GM21390 (cell line): Measurements from ENCODE around the gene RASGRF2.

Source experiments
- ATAC-seq: cut with Tn5 transposase; IDR thresholded peaks from one replicate; pipeline ENCODE4 v1.9.1; 2021; ENCODE audit not compliant: unreplicated experiment

Gene RASGRF2

GRCh38 chr5:81192373-81192750 is 232.2 kb downstream of the RASGRF2 start:
- no peak for ATAC-seq

- ATAC-seq = peak; percentile 96
Measured at GRCh38 chr5:81194633-81195334, 234.6 kb downstream of the RASGRF2 start.

DNA sequence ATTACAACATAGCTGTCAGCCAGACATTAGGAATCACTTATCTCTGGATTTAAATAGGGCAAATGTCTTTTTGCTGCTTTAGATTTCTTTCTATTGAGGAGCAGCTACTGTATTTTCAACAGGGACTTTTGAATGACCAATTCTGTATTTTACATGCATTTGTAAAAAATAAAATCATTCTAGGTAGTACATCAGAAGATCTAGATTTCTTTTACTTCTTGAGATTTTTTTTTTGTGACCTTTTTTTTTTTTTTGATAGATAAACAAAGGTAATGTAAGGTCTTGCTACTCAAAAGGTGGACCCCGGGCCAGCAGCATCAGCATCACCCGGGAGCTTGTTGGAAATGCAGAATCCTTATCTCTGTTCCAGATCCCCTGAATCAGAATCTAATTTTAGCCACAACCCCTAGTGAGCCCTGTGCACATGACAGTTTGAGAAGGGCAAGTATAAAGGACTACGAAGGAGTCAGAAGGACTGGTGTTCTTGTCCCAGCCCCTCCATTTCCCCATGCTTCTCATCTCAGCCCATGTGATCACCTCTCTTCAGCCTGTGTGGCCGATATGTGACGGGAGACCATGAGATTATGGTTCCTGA is 235.3 kb downstream of the RASGRF2 start:
- no peak for ATAC-seq

DNA sequence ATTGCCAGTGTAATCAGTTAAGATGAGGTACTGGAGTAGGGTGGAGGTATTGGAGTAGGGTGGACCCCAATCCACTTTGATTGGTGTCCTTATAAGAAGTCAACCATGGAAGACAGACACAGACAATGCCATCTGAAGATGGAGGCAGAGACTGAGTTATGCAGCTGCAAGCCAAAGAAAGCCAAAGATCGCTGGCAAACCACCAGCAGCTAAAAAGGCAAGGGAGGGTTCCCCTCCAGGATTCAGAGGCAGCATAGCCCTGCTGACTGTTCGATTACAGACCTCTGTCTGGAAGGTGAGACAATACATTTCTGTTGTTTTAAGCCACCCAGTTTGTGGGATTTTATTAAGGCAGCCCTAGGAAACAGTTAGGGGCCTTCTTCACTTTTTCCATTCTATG is 242.5 kb downstream of the RASGRF2 start:
- no peak for ATAC-seq

- no peak for ATAC-seq
Measured at GRCh38 chr5:81203729-81204128, 243.6 kb downstream of the RASGRF2 start.

DNA sequence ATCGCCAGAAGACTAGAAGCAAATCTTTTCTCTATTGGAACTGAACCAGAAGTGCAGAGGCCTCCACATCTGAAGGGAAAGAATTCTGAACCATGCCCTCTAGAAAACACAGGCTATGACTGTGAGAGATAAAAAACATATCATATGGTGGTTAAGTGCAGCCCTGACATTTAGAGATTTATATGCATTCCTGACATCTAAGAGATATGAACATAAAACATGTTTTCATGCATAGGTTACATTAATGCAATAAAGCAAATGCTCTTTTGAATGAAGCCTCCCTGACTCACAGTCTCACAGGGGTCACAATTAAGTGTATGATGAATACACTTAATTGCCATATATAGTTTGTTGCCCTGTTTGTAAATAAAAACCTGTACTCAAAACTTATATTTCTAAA is 244.0 kb downstream of the RASGRF2 start:
- no peak for ATAC-seq

DNA sequence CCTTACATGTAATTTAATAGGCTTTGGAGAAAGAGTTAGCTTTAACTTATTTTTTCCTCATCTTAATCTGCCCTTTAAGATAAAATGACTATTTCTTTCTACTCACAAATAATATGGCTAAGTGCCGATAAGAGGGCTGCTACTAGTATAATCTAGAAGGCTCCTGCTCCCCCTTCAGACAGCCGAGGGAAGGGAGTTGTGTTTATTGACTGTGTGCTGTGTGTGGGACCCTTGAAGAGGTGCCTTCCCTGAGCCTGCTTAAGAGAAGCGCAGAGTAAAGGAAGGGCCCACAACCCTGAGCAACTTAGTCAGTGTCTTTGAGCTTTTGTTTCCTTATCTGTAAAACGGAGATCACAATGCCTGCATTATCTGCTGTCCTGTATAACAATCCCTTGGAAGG is 244.9 kb downstream of the RASGRF2 start:
- no peak for ATAC-seq

- ATAC-seq = no peak
Measured at GRCh38 chr5:81207009-81207408, 246.8 kb downstream of the RASGRF2 start.

DNA sequence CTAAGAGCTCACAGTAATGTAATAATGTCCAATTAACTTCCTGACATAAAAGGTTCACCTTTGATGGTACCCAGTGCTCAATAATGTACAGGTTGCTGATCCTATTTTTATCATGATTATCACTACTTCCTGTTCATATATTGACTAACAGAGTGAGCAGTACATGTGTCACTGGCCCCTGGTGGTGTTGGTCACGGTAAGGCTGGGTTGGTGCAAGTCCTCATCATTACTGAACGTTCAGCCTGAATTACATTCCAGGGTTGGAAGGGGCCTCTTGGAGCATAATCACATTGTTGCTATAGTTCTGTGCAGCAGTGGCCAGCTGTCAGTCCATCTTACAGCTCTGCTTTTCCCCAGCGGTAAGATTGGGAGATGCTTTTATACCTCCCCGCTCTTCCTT is 248.7 kb downstream of the RASGRF2 start:
- ATAC-seq = no peak

DNA sequence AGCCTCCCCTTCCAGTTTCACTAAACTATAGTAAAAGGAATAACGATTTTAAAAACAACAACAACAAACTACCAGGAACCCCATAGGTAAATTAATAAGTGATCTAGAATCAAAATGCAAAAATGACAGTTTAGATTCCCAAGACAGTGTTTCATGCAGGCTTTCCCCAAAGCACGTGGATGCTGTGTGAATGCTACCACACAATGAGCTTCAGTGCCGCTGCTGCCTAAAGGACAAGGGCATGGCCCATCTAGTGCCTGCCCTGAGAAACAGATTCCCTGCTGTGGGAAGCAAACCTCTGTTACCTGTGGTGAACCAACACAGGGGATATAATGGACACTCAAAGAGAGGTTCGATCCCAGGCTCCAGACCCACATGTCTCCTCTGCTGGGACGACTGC is 249.2 kb downstream of the RASGRF2 start:
- no peak for ATAC-seq

- ATAC-seq = no peak
Measured at GRCh38 chr5:81209869-81210493, 249.8 kb downstream of the RASGRF2 start.

GRCh38 chr5:81212211-81212751 is 252.1 kb downstream of the RASGRF2 start:
- ATAC-seq = peak; percentile 45

- no peak for ATAC-seq
Measured at GRCh38 chr5:81213070-81213469, 252.9 kb downstream of the RASGRF2 start.

- ATAC-seq = no peak
Measured at GRCh38 chr5:81214848-81215247, 254.7 kb downstream of the RASGRF2 start.

DNA sequence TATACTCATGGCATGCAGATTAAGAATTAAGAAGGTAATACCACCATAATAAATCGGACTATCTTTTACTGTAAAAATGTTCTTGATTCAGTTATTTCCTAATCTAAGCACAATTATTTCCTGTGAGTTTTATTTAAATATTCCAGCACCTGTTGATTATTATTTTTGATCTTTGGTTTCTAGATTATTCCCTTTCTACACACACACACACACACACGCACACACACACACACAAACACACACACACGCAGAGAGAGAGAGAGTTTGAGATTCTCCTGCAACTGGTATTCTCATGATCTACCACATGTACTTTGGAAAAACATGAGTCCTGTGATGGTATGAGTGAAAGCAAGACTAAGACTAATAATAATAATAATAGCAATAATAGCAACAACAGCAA is 256.0 kb downstream of the RASGRF2 start:
- ATAC-seq = no peak

DNA sequence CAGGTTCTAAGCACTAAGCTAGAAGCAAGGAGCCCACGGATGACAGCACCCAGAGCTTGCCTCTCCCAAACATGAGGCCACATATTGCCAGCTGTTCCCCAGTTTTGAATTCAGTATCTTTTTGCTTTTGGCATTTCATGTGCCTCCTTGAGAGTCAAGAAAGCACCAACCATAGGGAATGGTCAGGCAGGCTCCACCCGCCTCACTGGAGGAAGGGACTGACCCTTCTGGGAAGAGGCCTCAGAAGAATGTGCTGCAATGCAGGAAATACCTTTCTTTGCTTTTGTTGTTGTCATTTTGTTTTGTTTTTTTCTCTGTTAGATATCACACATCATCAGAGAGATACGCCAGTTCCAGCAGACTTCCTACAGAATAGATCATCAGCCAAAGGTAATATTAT is 259.2 kb downstream of the RASGRF2 start:
- ATAC-seq = no peak

DNA sequence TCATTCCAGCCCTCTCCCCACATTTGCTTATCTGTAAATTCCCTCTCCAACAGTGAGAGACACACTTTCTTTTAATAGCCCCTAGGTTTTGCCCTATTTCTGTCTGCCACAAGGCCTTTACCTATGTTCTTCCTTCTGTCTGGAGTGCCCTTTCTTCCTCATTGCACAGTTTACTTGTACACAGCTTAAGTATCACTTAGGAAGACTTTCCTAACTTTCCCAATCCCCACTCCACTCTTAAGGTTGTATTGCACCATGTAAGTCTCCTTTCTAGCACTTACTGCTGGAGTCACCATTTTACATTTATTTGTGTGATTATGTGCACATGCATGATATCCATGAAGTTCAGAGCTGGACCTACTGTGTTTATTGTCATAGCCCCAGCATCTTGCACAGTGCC is 262.1 kb downstream of the RASGRF2 start:
- no peak for ATAC-seq

DNA sequence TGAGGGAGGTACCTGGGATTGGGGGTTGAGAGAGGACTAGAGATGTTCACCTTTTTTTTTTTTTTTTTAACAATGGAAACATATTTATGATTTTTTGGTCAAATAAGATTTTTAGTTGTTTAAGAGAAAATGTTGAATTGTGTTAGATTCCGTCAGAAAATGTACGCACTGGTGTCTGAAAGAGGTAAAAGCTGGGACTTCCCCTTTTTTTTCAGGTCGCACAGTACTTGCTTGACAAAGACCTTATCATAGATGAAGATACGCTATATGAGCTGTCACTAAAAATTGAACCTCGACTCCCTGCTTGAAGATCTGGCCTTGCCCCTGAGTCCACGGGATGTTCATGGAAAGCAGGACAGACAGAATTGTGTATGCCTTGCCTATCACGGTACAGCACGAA is 265.3 kb downstream of the RASGRF2 start:
- no peak for ATAC-seq

DNA sequence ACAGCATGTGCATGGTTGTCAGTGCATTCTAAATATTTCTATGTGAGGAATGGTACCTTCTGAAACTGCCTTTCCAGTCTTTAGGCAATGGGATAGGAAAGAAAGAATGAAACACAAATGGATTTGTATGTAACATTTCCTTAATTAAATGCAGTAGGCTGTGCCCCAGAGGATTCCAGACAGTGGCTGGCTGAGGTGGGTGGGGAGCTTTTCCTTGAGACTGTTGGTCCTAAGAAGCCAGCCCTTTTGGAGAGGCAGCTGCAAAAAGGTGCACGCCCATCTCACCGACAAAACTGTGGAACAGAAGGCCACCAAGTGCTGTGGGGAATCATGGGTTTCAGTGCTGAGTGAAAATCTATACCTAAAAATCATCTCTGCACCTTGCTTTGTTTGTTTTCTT is 266.1 kb downstream of the RASGRF2 start:
- no peak for ATAC-seq

- ATAC-seq = no peak
Measured at GRCh38 chr5:81226949-81227348, 266.8 kb downstream of the RASGRF2 start.

DNA sequence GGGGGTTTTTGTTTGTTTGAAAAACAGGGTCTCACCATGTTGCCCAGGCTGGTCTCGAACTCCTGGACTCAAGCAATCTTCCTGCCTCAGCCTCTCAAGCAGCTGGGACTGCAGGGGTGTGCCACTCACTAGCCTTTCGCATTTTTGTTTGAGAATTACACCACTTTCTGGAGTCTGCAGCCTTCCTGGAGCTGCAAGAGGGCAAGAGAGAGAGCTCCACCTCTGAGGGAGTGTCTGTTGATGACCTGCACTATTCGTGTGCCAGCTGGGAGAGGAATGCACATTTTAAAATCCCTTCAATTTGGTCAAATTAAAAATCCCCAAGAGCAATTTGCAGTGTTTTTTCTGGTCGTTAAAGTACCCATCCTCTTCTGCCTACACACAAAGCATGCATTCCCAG is 267.9 kb downstream of the RASGRF2 start:
- no peak for ATAC-seq

- no peak for ATAC-seq
Measured at GRCh38 chr5:81230416-81230815, 270.3 kb downstream of the RASGRF2 start.
